ENCODE data around the gene EEFSEC. TPM values are rescaled to one million over a fixed set of nuclear protein-coding genes. Genes with fewer than 3 reads are reported as not detected.
A peak's percentile ranks its signal among the peaks of the same experiment; 100 is the strongest.

Gene EEFSEC
- total RNA-seq, 1 donor from 2014 or later = 2.6 TPM

GRCh38 chr3:128376516-128376915, 223.2 kb downstream of the EEFSEC start:
- peak overlapping the region in 2 of 3 donors; percentile 49 to 72 for H3K9ac ChIP-seq (ENCODE audit: low read depth in 1 of 3, low read length in 3 of 3)
- peak overlapping the region; percentile 71 for H3K27ac ChIP-seq (ENCODE audit: low read depth, low read length)
- no peaks in the 10 kb centered on the region for H3K9me3 ChIP-seq (ENCODE audit: control insufficient read depth in 3 of 3, low read length in 3 of 3)
- no peaks in the 10 kb centered on the region for H3K36me3 ChIP-seq (ENCODE audit: control insufficient read depth in 3 of 3, insufficient read depth in 3 of 3, low read length in 3 of 3)
- H3K4me3 ChIP-seq (ENCODE audit: low read length in 3 of 3) = peak overlapping the region in 1 of 3 donors; percentile 14
- H3K4me1 ChIP-seq (ENCODE audit: control insufficient read depth in 3 of 3, insufficient read depth in 3 of 3, low read length in 3 of 3) = peaks cover 68 to 82% (median 70%) of the 10 kb centered on the region in 3 donors
- no peaks in the 10 kb centered on the region for H3K27me3 ChIP-seq (ENCODE audit: control insufficient read depth in 3 of 3, insufficient read depth in 3 of 3, low read length in 3 of 3)

- H3K4me3 ChIP-seq (ENCODE audit: low read length in 3 of 3) = peak overlapping the region; percentile 5 to 70 (median 37)
- peaks cover 75 to 83% (median 79%) of the 10 kb centered on the region in 3 donors for H3K4me1 ChIP-seq (ENCODE audit: control insufficient read depth in 3 of 3, insufficient read depth in 3 of 3, low read length in 3 of 3)
- peak overlapping the region; percentile 92 for H3K27ac ChIP-seq (ENCODE audit: low read depth, low read length)
- peak overlapping the region; percentile 73 to 84 (median 77) for H3K9ac ChIP-seq (ENCODE audit: low read depth in 1 of 3, low read length in 3 of 3)
- H3K27me3 ChIP-seq (ENCODE audit: control insufficient read depth in 3 of 3, insufficient read depth in 3 of 3, low read length in 3 of 3) = no peaks in the 10 kb centered on the region
- no peaks in the 10 kb centered on the region for H3K36me3 ChIP-seq (ENCODE audit: control insufficient read depth in 3 of 3, insufficient read depth in 3 of 3, low read length in 3 of 3)
- no peaks in the 10 kb centered on the region for H3K9me3 ChIP-seq (ENCODE audit: control insufficient read depth in 3 of 3, low read length in 3 of 3)
These were observed 225.5 kb downstream of the EEFSEC start for GRCh38 chr3:128378631-128379347.

GRCh38 chr3:128379367-128380160, 226.3 kb downstream of the EEFSEC start:
- H3K9me3 ChIP-seq (ENCODE audit: control insufficient read depth in 3 of 3, low read length in 3 of 3) = no peaks in the 10 kb centered on the region
- H3K27me3 ChIP-seq (ENCODE audit: control insufficient read depth in 3 of 3, insufficient read depth in 3 of 3, low read length in 3 of 3) = no peaks in the 10 kb centered on the region
- no peak overlapping the region for H3K4me3 ChIP-seq (ENCODE audit: low read length in 3 of 3)
- H3K27ac ChIP-seq (ENCODE audit: low read depth, low read length) = peak overlapping the region; percentile 92
- H3K36me3 ChIP-seq (ENCODE audit: control insufficient read depth in 3 of 3, insufficient read depth in 3 of 3, low read length in 3 of 3) = no peaks in the 10 kb centered on the region
- H3K4me1 ChIP-seq (ENCODE audit: control insufficient read depth in 3 of 3, insufficient read depth in 3 of 3, low read length in 3 of 3) = peaks cover 78 to 84% (median 80%) of the 10 kb centered on the region in 3 donors
- peak overlapping the region in 1 of 3 donors; percentile 33 for H3K9ac ChIP-seq (ENCODE audit: low read depth in 1 of 3, low read length in 3 of 3)

- no peak overlapping the region for H3K4me3 ChIP-seq (ENCODE audit: low read length in 3 of 3)
- H3K4me1 ChIP-seq (ENCODE audit: control insufficient read depth in 3 of 3, insufficient read depth in 3 of 3, low read length in 3 of 3) = peaks cover 78 to 84% (median 79%) of the 10 kb centered on the region in 3 donors
- no peaks in the 10 kb centered on the region for H3K9me3 ChIP-seq (ENCODE audit: control insufficient read depth in 3 of 3, low read length in 3 of 3)
- H3K36me3 ChIP-seq (ENCODE audit: control insufficient read depth in 3 of 3, insufficient read depth in 3 of 3, low read length in 3 of 3) = no peaks in the 10 kb centered on the region
- no peak overlapping the region for H3K9ac ChIP-seq (ENCODE audit: low read depth in 1 of 3, low read length in 3 of 3)
- no peak overlapping the region for H3K27ac ChIP-seq (ENCODE audit: low read depth, low read length)
- H3K27me3 ChIP-seq (ENCODE audit: control insufficient read depth in 3 of 3, insufficient read depth in 3 of 3, low read length in 3 of 3) = no peaks in the 10 kb centered on the region
These were observed 227.0 kb downstream of the EEFSEC start for GRCh38 chr3:128380295-128380694.

GRCh38 chr3:128380719-128381118, 227.4 kb downstream of the EEFSEC start:
- H3K9me3 ChIP-seq (ENCODE audit: control insufficient read depth in 3 of 3, low read length in 3 of 3) = no peaks in the 10 kb centered on the region
- H3K27me3 ChIP-seq (ENCODE audit: control insufficient read depth in 3 of 3, insufficient read depth in 3 of 3, low read length in 3 of 3) = no peaks in the 10 kb centered on the region
- no peak overlapping the region for H3K9ac ChIP-seq (ENCODE audit: low read depth in 1 of 3, low read length in 3 of 3)
- H3K4me1 ChIP-seq (ENCODE audit: control insufficient read depth in 3 of 3, insufficient read depth in 3 of 3, low read length in 3 of 3) = peaks cover 78 to 84% (median 78%) of the 10 kb centered on the region in 3 donors
- no peaks in the 10 kb centered on the region for H3K36me3 ChIP-seq (ENCODE audit: control insufficient read depth in 3 of 3, insufficient read depth in 3 of 3, low read length in 3 of 3)
- H3K27ac ChIP-seq (ENCODE audit: low read depth, low read length) = no peak overlapping the region
- H3K4me3 ChIP-seq (ENCODE audit: low read length in 3 of 3) = no peak overlapping the region

GRCh38 chr3:128381609-128382008, 228.3 kb downstream of the EEFSEC start:
- Histone ChIP-seq H3K9me3 (ENCODE audit: control insufficient read depth in 3 of 3, low read length in 3 of 3) (no peaks in the 10 kb centered on the region), H3K9ac (ENCODE audit: low read depth in 1 of 3, low read length in 3 of 3) (peak overlapping the region in 2 of 3 donors; percentile 64 to 76), H3K4me1 (ENCODE audit: control insufficient read depth in 3 of 3, insufficient read depth in 3 of 3, low read length in 3 of 3) (peaks cover 78 to 84% (median 80%) of the 10 kb centered on the region in 3 donors), H3K27me3 (ENCODE audit: control insufficient read depth in 3 of 3, insufficient read depth in 3 of 3, low read length in 3 of 3) (no peaks in the 10 kb centered on the region), H3K36me3 (ENCODE audit: control insufficient read depth in 3 of 3, insufficient read depth in 3 of 3, low read length in 3 of 3) (no peaks in the 10 kb centered on the region), H3K4me3 (ENCODE audit: low read length in 3 of 3) (no peak overlapping the region), H3K27ac (ENCODE audit: low read depth, low read length) (peak overlapping the region; percentile 48)

- Histone ChIP-seq H3K9ac (ENCODE audit: low read depth in 1 of 3, low read length in 3 of 3) (peak overlapping the region in 2 of 3 donors; percentile 64 to 76), H3K9me3 (ENCODE audit: control insufficient read depth in 3 of 3, low read length in 3 of 3) (no peaks in the 10 kb centered on the region), H3K4me1 (ENCODE audit: control insufficient read depth in 3 of 3, insufficient read depth in 3 of 3, low read length in 3 of 3) (peaks cover 74 to 85% (median 82%) of the 10 kb centered on the region in 3 donors), H3K27me3 (ENCODE audit: control insufficient read depth in 3 of 3, insufficient read depth in 3 of 3, low read length in 3 of 3) (no peaks in the 10 kb centered on the region), H3K4me3 (ENCODE audit: low read length in 3 of 3) (peak overlapping the region in 1 of 3 donors; percentile 19), H3K27ac (ENCODE audit: low read depth, low read length) (peak overlapping the region; percentile 48), H3K36me3 (ENCODE audit: control insufficient read depth in 3 of 3, insufficient read depth in 3 of 3, low read length in 3 of 3) (no peaks in the 10 kb centered on the region)
These were observed 229.0 kb downstream of the EEFSEC start for GRCh38 chr3:128382221-128382807.

GRCh38 chr3:128383316-128384235, 230.3 kb downstream of the EEFSEC start:
- no peak overlapping the region for H3K4me3 ChIP-seq (ENCODE audit: low read length in 3 of 3)
- peaks cover 61 to 80% (median 70%) of the 10 kb centered on the region in 3 donors for H3K4me1 ChIP-seq (ENCODE audit: control insufficient read depth in 3 of 3, insufficient read depth in 3 of 3, low read length in 3 of 3)
- H3K9me3 ChIP-seq (ENCODE audit: control insufficient read depth in 3 of 3, low read length in 3 of 3) = no peaks in the 10 kb centered on the region
- no peaks in the 10 kb centered on the region for H3K36me3 ChIP-seq (ENCODE audit: control insufficient read depth in 3 of 3, insufficient read depth in 3 of 3, low read length in 3 of 3)
- H3K9ac ChIP-seq (ENCODE audit: low read depth in 1 of 3, low read length in 3 of 3) = peak overlapping the region in 2 of 3 donors; percentile 4 to 76
- H3K27me3 ChIP-seq (ENCODE audit: control insufficient read depth in 3 of 3, insufficient read depth in 3 of 3, low read length in 3 of 3) = no peaks in the 10 kb centered on the region
- no peak overlapping the region for H3K27ac ChIP-seq (ENCODE audit: low read depth, low read length)

Measured in skeletal muscle tissue (tissue), 4 donors.